Nephron (organoid): Measurements from ENCODE around the gene SH3BP5.

Source experiments
- H3K27ac Mint-ChIP-seq, 3 experiments: 2 replicates each; pipeline ENCODE4 v1.8.0; 2020; ENCODE audit warnings: mixed read lengths in 3 of 3, mild to moderate bottlenecking in 2 of 3, moderate library complexity in 1 of 3
- H3K27me3 Mint-ChIP-seq: 2 replicates; pipeline ENCODE4 v1.8.0; 2021; ENCODE audit warnings: low read depth, mild to moderate bottlenecking, moderate library complexity, mixed read lengths
- H3K36me3 Mint-ChIP-seq: 2 replicates; pipeline ENCODE4 v1.8.0; 2020; ENCODE audit warnings: low read depth, mixed read lengths
- H3K4me1 Mint-ChIP-seq: 2 replicates; pipeline ENCODE4 v1.8.0; 2020; ENCODE audit warnings: mixed read lengths
- H3K4me3 Mint-ChIP-seq, 3 experiments: 2 replicates each; pipeline ENCODE4 v1.8.0; 2020; ENCODE audit warnings: mild to moderate bottlenecking in 3 of 3, mixed read lengths in 3 of 3, moderate library complexity in 2 of 3
- H3K9me3 Mint-ChIP-seq: 2 replicates; pipeline ENCODE4 v1.8.0; 2020; ENCODE audit warnings: mixed read lengths
- CTCF ChIP-seq, 3 experiments: fragments of 200-600 bp; sonication (generic); IDR thresholded peaks; one replicate each; pipeline ENCODE4 v1.5.0; 2021; ENCODE audit warnings: antibody characterized with exemption in 3 of 3; ENCODE audit not compliant: unreplicated experiment in 3 of 3

Gene SH3BP5

GRCh38 chr3:15290736-15291135 lies 41.6 kb downstream of the SH3BP5 start:
- no peaks in the 10 kb centered on the region for H3K9me3 Mint-ChIP-seq
- no peaks in the 10 kb centered on the region for H3K27me3 Mint-ChIP-seq
- TF ChIP-seq CTCF (IDR thresholded peaks at IDR 0.05; ENCODE audit: unreplicated experiment in 3 of 3) = no peak

GRCh38 chr3:15289661-15290060 lies 42.7 kb downstream of the SH3BP5 start:
- no peaks in the 10 kb centered on the region for H3K27me3 Mint-ChIP-seq
- no peaks in the 10 kb centered on the region for H3K9me3 Mint-ChIP-seq
- no peak overlapping the region for H3K4me3 Mint-ChIP-seq

More at GRCh38 chr3:15290736-15291135, 41.6 kb downstream of the SH3BP5 start:
- Mint-ChIP-seq H3K27ac (no peak overlapping the region), H3K4me1 (peaks cover 58% of the 10 kb centered on the region), H3K4me3 (no peak overlapping the region), H3K36me3 (peaks cover 8% of the 10 kb centered on the region)

GRCh38 chr3:15288331-15289035 lies 43.9 kb downstream of the SH3BP5 start:
- Mint-ChIP-seq H3K36me3 (peaks cover 4% of the 10 kb centered on the region), H3K4me3 (no peak overlapping the region), H3K4me1 (peaks cover 57% of the 10 kb centered on the region), H3K9me3 (no peaks in the 10 kb centered on the region), H3K27me3 (no peaks in the 10 kb centered on the region), H3K27ac (no peak overlapping the region)
- no peak for TF ChIP-seq CTCF (IDR thresholded peaks at IDR 0.05; ENCODE audit: unreplicated experiment in 3 of 3)

More at GRCh38 chr3:15289661-15290060, 42.7 kb downstream of the SH3BP5 start:
- TF ChIP-seq CTCF (IDR thresholded peaks at IDR 0.05; ENCODE audit: unreplicated experiment in 3 of 3) = no peak
- Mint-ChIP-seq H3K27ac (peak overlapping the region in 1 of 3 experiments; percentile 19), H3K4me1 (peaks cover 55% of the 10 kb centered on the region), H3K36me3 (peaks cover 4% of the 10 kb centered on the region)

- Mint-ChIP-seq H3K36me3 (peaks cover 4% of the 10 kb centered on the region), H3K4me3 (no peak overlapping the region), H3K27ac (no peak overlapping the region), H3K9me3 (no peaks in the 10 kb centered on the region), H3K4me1 (peaks cover 49% of the 10 kb centered on the region), H3K27me3 (no peaks in the 10 kb centered on the region)
- TF ChIP-seq CTCF (IDR thresholded peaks at IDR 0.05; ENCODE audit: unreplicated experiment in 3 of 3) = no peak
Observed at GRCh38 chr3:15287565-15288330, 44.6 kb downstream of the SH3BP5 start.

- Mint-ChIP-seq H3K4me1 (peaks cover 40% of the 10 kb centered on the region), H3K36me3 (peaks cover 4% of the 10 kb centered on the region), H3K9me3 (no peaks in the 10 kb centered on the region), H3K27me3 (no peaks in the 10 kb centered on the region), H3K4me3 (no peak overlapping the region), H3K27ac (no peak overlapping the region)
- no peak for TF ChIP-seq CTCF (IDR thresholded peaks at IDR 0.05; ENCODE audit: unreplicated experiment in 3 of 3)
Observed at GRCh38 chr3:15286022-15286421, 46.4 kb downstream of the SH3BP5 start.
